CD14-positive monocyte (primary cell): ENCODE results near the gene MRPL32. TPM values are rescaled to one million over a fixed set of nuclear protein-coding genes. Genes with fewer than 3 reads are reported as not detected.

ENCODE experiments used
- DNase-seq, 3 donors: peaks; one replicate each; pipeline ENCODE4 v3.0.0-alpha.2; 2011 to 2022
- H2AFZ ChIP-seq: 2 replicates; pipeline ENCODE4 v1.6.0; 2012; ENCODE audit warnings: mild to moderate bottlenecking, low read depth, low read length, inconsistent platforms; ENCODE audit not compliant: insufficient read depth, poor library complexity, severe bottlenecking
- H3K27ac ChIP-seq, 2 donors: 1 replicate in 1 of 2; 2 replicates in 1 of 2; pipeline ENCODE4 v1.5.1; 2012 to 2013; ENCODE audit warnings: low read length in 2 of 2, control low read depth in 1 of 2, inconsistent platforms in 1 of 2, low read depth in 1 of 2, mild to moderate bottlenecking in 1 of 2
- H3K27me3 ChIP-seq, 2 donors: one replicate each; pipeline versions ENCODE4 v1.6.0 to v1.6.1; 2011 to 2013; ENCODE audit warnings: low read length in 2 of 2; ENCODE audit not compliant: control insufficient read depth in 2 of 2, insufficient read depth in 2 of 2
- H3K36me3 ChIP-seq, 2 donors: replicated peaks in 1 of 2; 1 replicate in 1 of 2; 2 replicates in 1 of 2; pipeline versions ENCODE4 v1.5.1 to v1.6.1; 2012 to 2013; ENCODE audit warnings: low read length in 2 of 2, control low read depth in 1 of 2, inconsistent platforms in 1 of 2, mild to moderate bottlenecking in 1 of 2; ENCODE audit not compliant: insufficient read depth in 2 of 2, control insufficient read depth in 1 of 2
- H3K4me1 ChIP-seq, 2 donors: 1 replicate in 1 of 2; 2 replicates in 1 of 2; pipeline versions ENCODE4 v1.5.1 to v1.6.1; 2012 to 2013; ENCODE audit warnings: low read length in 2 of 2, control low read depth in 1 of 2, inconsistent platforms in 1 of 2, mild to moderate bottlenecking in 1 of 2, moderate library complexity in 1 of 2; ENCODE audit not compliant: insufficient read depth in 2 of 2, control insufficient read depth in 1 of 2
- H3K4me2 ChIP-seq: replicated peaks from 2 replicates; pipeline ENCODE3; 2012; ENCODE audit warnings: low read length, moderate library complexity, mild to moderate bottlenecking; ENCODE audit not compliant: poor library complexity, severe bottlenecking; ENCODE audit errors: extremely low read depth
- H3K4me3 ChIP-seq, 3 experiments: fragments of 200-600 bp in 1 of 3; sonication (generic) in 1 of 3; replicated peaks in 1 of 3; 1 replicate in 2 of 3; 2 replicates in 1 of 3; pipeline ENCODE4 v1.5.1; 2011 to 2013; ENCODE audit warnings: low read length in 3 of 3, mild to moderate bottlenecking in 3 of 3, control low read depth in 2 of 3, low read depth in 2 of 3, inconsistent platforms in 1 of 3, moderate library complexity in 1 of 3
- H3K79me2 ChIP-seq: 2 replicates; pipeline ENCODE4 v1.6.0; 2012; ENCODE audit warnings: mild to moderate bottlenecking, control low read depth, inconsistent platforms, low read length, moderate library complexity; ENCODE audit not compliant: insufficient read depth
- H3K9ac ChIP-seq: 2 replicates; pipeline ENCODE4 v1.6.0; 2017; ENCODE audit warnings: low read length, mild to moderate bottlenecking; ENCODE audit not compliant: insufficient read depth, poor library complexity, severe bottlenecking
- H3K9me3 ChIP-seq, 2 donors: replicated peaks in 1 of 2; 1 replicate in 1 of 2; 2 replicates in 1 of 2; pipeline versions ENCODE4 v1.5.1 to v1.6.1; 2012 to 2013; ENCODE audit warnings: low read length in 2 of 2, control low read depth in 1 of 2; ENCODE audit not compliant: control insufficient read depth in 1 of 2, insufficient read depth in 1 of 2
- H4K20me1 ChIP-seq: 2 replicates; pipeline ENCODE4 v1.6.0; 2012; ENCODE audit warnings: mild to moderate bottlenecking, low read length, control low read depth, moderate library complexity; ENCODE audit not compliant: insufficient read depth
- H3K27ac Mint-ChIP-seq, 7 donors: one replicate each; pipeline ENCODE4 v1.8.0; 2020; ENCODE audit warnings: mild to moderate bottlenecking in 7 of 7, mixed read lengths in 7 of 7, moderate library complexity in 6 of 7, inconsistent platforms in 2 of 7
- H3K27me3 Mint-ChIP-seq, 3 donors: one replicate each; pipeline ENCODE4 v1.8.0; 2021 to 2022; ENCODE audit warnings: low read depth in 3 of 3, mild to moderate bottlenecking in 3 of 3, mixed read lengths in 3 of 3, moderate library complexity in 3 of 3, inconsistent platforms in 1 of 3
- H3K36me3 Mint-ChIP-seq, 2 donors: one replicate each; pipeline ENCODE4 v1.8.0; 2020; ENCODE audit warnings: mixed read lengths in 2 of 2, inconsistent platforms in 1 of 2, mild to moderate bottlenecking in 1 of 2
- H3K4me1 Mint-ChIP-seq: one replicate; pipeline ENCODE4 v1.8.0; 2020; ENCODE audit warnings: mild to moderate bottlenecking, mixed read lengths
- H3K4me3 Mint-ChIP-seq, 2 donors: one replicate each; pipeline ENCODE4 v1.8.0; 2020; ENCODE audit warnings: mild to moderate bottlenecking in 2 of 2, mixed read lengths in 2 of 2, moderate library complexity in 1 of 2
- H3K9me3 Mint-ChIP-seq, 7 donors: one replicate each; pipeline ENCODE4 v1.8.0; 2020 to 2022; ENCODE audit warnings: mixed read lengths in 7 of 7, mild to moderate bottlenecking in 6 of 7, moderate library complexity in 6 of 7, inconsistent platforms in 2 of 7
- CTCF ChIP-seq: fragments of 200-600 bp; IDR thresholded peaks from one replicate; pipeline ENCODE4 v1.8.0; 2022; ENCODE audit warnings: antibody characterized with exemption, mild to moderate bottlenecking
- WGBS: methylation state at CpG from one replicate; pipeline ENCODE4 v1.1.5; 2013; ENCODE audit warnings: missing lambda C conversion rate; ENCODE audit not compliant: insufficient coverage; 5-methylcytosine and 5-hydroxymethylcytosine counted together
- intact Hi-C, 2 donors: fragments of 100-400 bp; cut with micrococcal nuclease; formaldehyde crosslinking; loops; one replicate each; pipeline versions ENCODE4 v1.15.0 to v1.15.1; 2023
- polyA plus RNA-seq, 3 donors: library from polyadenylated mRNA; depleted of rRNA in 1 of 3; unstranded in 2 of 3; stranded (reverse) in 1 of 3; fragments of 300-500 nt in 2 of 3; fragments of >200 nt in 1 of 3; fragmentation: Illumina TruSeq in 2 of 3; gene quantifications; 1 replicate in 2 of 3; 2 replicates in 1 of 3; pipeline ENCODE4 v1.2.3, GENCODE V29; 2012 to 2021

MRPL32 gene
- polyA plus RNA-seq, 3 donors: 23.4 to 49.6 (median 39.5) TPM

- DNase-seq: no peak
- no CpG with 5 or more reads among the region's 1 CpG for WGBS
- no peaks in the 10 kb centered on the region for H3K27me3 ChIP-seq
- H3K9me3 ChIP-seq: no peaks in the 10 kb centered on the region
- H3K4me1 ChIP-seq: peaks cover 11 to 24% of the 10 kb centered on the region in 2 donors
- H3K79me2 ChIP-seq: peaks cover 6% of the 10 kb centered on the region
- H3K9me3 Mint-ChIP-seq: peaks cover 0 to 2% (median 0%) of the 10 kb centered on the region in 7 donors
- H3K27ac Mint-ChIP-seq: no peak overlapping the region
- intact Hi-C loops: loop anchor here in 1 of 2 donors (10.0 kb wide), 1 partner anchor 1579 kb away; the partner anchor contains the start of gene NUDCD3
- H3K9ac ChIP-seq: no peak overlapping the region
- no peak overlapping the region for H3K4me3 ChIP-seq
- no peak for TF ChIP-seq CTCF
- H3K4me3 Mint-ChIP-seq: no peak overlapping the region
- H4K20me1 ChIP-seq: no peaks in the 10 kb centered on the region
- H3K27me3 Mint-ChIP-seq: no peaks in the 10 kb centered on the region
- H3K27ac ChIP-seq: no peak overlapping the region
- H3K4me1 Mint-ChIP-seq: peaks cover 36% of the 10 kb centered on the region
- peaks cover 43 to 54% of the 10 kb centered on the region in 2 donors for H3K36me3 Mint-ChIP-seq
- H3K36me3 ChIP-seq: peaks cover 29 to 51% of the 10 kb centered on the region in 2 donors
- H3K4me2 ChIP-seq: no peak overlapping the region
- no peak overlapping the region for H2AFZ ChIP-seq
Observed at GRCh38 chr7:42915356-42915755, 16.8 kb upstream of the MRPL32 start.

GRCh38 chr7:42922017-42922753 lies 10.0 kb upstream of the MRPL32 start:
- Histone ChIP-seq H2AFZ (no peak overlapping the region), H3K4me2 (no peak overlapping the region), H3K4me1 (peaks cover 11 to 15% of the 10 kb centered on the region in 2 donors), H3K27me3 (no peaks in the 10 kb centered on the region), H3K9me3 (no peaks in the 10 kb centered on the region), H3K4me3 (no peak overlapping the region), H3K9ac (no peak overlapping the region), H3K27ac (no peak overlapping the region), H3K79me2 (peaks cover 19% of the 10 kb centered on the region), H4K20me1 (peaks cover 16% of the 10 kb centered on the region), H3K36me3 (peaks cover 73 to 87% of the 10 kb centered on the region in 2 donors)
- no peak overlapping the region for H3K4me3 Mint-ChIP-seq
- intact Hi-C loops: no loop called here
- no peaks in the 10 kb centered on the region for H3K9me3 Mint-ChIP-seq
- H3K27me3 Mint-ChIP-seq: no peaks in the 10 kb centered on the region
- no peak for TF ChIP-seq CTCF
- no peak overlapping the region for H3K27ac Mint-ChIP-seq
- no peak for DNase-seq
- no CpG with 5 or more reads among the region's 3 CpGs for WGBS
- peaks cover 74 to 83% of the 10 kb centered on the region in 2 donors for H3K36me3 Mint-ChIP-seq
- peaks cover 18% of the 10 kb centered on the region for H3K4me1 Mint-ChIP-seq
